ENCODE results near the gene MGARP. TPM values are rescaled to one million over a fixed set of nuclear protein-coding genes. Genes with fewer than 3 reads are reported as not detected.
A peak's percentile ranks its signal among the peaks of the same experiment; 100 is the strongest.
"Not testable (repeated sequence)": the region's sequence is repeated elsewhere in the genome, so short reads cannot be mapped to it uniquely, and the experiment has no call there.

MGARP gene
- polyA plus RNA-seq (ENCODE audit: insufficient read length in 3 of 3): under 1 TPM; 0.35 to 0.57 (median 0.55) TPM

GRCh38 chr4:139279760-139280620, at the start of gene MGARP:
Gene MGARP (minus strand): TSS chr4:139280225. CDS start chr4:139280158, 67 bp downstream.
- DNase-seq (ENCODE audit: low read depth in 3 of 3, low spot score in 2 of 3): no peak

- no peak for DNase-seq (ENCODE audit: low read depth in 3 of 3, low spot score in 2 of 3)
Observed at GRCh38 chr4:139329665-139330200, 49.7 kb upstream of the MGARP start.

GRCh38 chr4:139324620-139325019, 44.6 kb upstream of the MGARP start:
- no peak for DNase-seq (ENCODE audit: low read depth in 3 of 3, low spot score in 2 of 3)

DNA sequence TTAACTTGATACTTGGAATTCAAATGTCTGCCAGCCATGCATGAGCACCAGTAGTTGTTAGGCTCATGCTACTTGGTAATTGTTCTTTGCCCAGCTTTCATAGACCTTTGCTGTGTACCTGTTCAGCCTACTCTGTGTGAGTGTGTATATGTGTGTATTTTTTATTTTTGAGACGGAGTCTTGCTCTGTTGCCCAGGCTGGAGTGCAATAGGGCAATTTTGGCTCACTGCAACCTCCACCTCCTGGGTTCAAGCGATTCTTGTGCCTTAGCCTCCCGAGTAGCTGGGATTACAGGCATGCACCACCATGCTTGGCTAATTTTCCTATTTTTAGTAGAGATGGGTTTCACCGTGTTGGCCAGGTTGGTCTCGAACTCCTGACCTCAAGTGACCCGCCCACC, 42.5 kb upstream of the MGARP start:
- not testable (repeated sequence) for DNase-seq (ENCODE audit: low read depth in 3 of 3, low spot score in 2 of 3)

DNA sequence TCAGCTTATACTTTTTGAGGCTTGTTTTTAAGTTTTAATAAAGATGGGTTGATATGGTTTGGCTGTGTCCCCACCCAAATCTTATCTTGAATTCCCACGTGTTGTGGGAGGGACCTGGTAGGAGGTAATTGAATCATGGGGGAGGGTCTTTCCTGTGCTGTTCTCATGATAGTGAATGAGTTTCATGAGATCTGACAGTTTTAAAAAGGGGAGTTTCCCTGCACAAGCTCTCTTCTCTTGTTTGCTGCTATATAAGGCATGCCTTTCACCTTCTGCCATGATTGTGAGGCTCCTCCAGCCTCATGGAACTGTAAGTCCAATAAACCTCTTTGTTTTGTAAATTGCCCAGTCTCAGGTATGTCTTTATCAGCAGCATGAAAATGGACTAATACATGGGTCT, 42.0 kb upstream of the MGARP start:
- not testable (repeated sequence) for DNase-seq (ENCODE audit: low read depth in 3 of 3, low spot score in 2 of 3)

- DNase-seq (ENCODE audit: low read depth in 3 of 3, low spot score in 2 of 3): no peak
Observed at GRCh38 chr4:139319571-139319970, 39.5 kb upstream of the MGARP start.

GRCh38 chr4:139317635-139318034, 37.6 kb upstream of the MGARP start:
- DNase-seq (ENCODE audit: low read depth in 3 of 3, low spot score in 2 of 3): no peak

GRCh38 chr4:139316733-139317132, 36.7 kb upstream of the MGARP start:
- DNase-seq (ENCODE audit: low read depth in 3 of 3, low spot score in 2 of 3): no peak

- no peak for DNase-seq (ENCODE audit: low read depth in 3 of 3, low spot score in 2 of 3)
Observed at GRCh38 chr4:139315221-139315675, 35.2 kb upstream of the MGARP start.

GRCh38 chr4:139314047-139314800, 34.2 kb upstream of the MGARP start:
- no peak for DNase-seq (ENCODE audit: low read depth in 3 of 3, low spot score in 2 of 3)

GRCh38 chr4:139313414-139313813, 33.4 kb upstream of the MGARP start:
- DNase-seq (ENCODE audit: low read depth in 3 of 3, low spot score in 2 of 3): not testable (repeated sequence)

- DNase-seq (ENCODE audit: low read depth in 3 of 3, low spot score in 2 of 3): no peak
Observed at GRCh38 chr4:139312552-139313332, 32.7 kb upstream of the MGARP start.

- DNase-seq (ENCODE audit: low read depth in 3 of 3, low spot score in 2 of 3): no peak
Observed at GRCh38 chr4:139311909-139312308, 31.9 kb upstream of the MGARP start.

GRCh38 chr4:139304920-139305319, 24.9 kb upstream of the MGARP start:
- DNase-seq (ENCODE audit: low read depth in 3 of 3, low spot score in 2 of 3): no peak

DNA sequence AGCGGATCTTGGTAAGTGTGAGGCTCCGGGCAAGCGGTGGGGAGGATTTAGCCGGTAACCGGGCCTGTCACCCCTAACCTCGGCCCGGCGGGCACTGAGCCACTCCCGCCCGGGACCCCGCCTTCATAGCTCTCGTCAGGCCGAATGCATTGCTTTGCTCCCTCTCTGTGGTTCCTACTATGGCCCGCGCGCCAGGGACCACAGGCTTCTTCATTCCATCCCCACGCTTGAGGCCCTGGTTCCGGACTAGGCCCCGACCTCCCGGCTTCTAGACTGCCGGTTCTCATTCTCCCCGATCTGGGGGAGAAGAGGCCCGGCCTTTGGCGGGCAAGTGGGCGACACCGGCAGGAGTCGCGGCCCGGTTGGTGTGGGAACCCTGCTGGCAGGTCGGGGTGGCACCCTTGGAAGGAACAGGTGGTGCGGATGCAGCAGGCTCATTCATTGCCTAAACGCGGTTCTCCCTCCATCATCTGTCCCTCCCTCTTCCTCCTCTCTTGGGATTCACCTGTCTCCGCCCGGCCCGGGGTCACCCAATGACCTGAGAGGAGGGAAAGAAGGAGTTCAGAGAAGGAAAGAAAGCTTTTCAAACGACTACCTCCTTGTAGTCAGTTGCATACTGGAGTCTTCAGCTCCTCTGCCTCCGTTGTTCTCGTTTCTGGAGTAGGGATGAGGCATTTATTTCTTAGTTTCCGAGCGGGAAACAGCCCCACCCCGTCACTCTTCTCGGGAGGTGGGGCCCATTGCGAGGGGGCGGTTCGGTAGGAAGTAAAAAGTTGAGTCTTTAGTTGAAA, 22.0 kb upstream of the MGARP start, which contains the start of gene NDUFC1:
Gene NDUFC1, minus strand, starts transcription at position 657 of the 791 bp plus-strand sequence. CDS start 6,679 bp downstream, outside the sequence.
- DNase-seq (ENCODE audit: low read depth in 3 of 3, low spot score in 2 of 3): peak in 2 of 3 donors; percentile 18 to 38

- DNase-seq (ENCODE audit: low read depth in 3 of 3, low spot score in 2 of 3): peak; percentile 93 to 97 (median 95)
Observed at GRCh38 chr4:139301113-139301820, 21.2 kb upstream of the MGARP start, which contains the start of gene NAA15. Gene NAA15 (plus strand): TSS chr4:139301505. CDS start chr4:139301778, 273 bp downstream.

DNA sequence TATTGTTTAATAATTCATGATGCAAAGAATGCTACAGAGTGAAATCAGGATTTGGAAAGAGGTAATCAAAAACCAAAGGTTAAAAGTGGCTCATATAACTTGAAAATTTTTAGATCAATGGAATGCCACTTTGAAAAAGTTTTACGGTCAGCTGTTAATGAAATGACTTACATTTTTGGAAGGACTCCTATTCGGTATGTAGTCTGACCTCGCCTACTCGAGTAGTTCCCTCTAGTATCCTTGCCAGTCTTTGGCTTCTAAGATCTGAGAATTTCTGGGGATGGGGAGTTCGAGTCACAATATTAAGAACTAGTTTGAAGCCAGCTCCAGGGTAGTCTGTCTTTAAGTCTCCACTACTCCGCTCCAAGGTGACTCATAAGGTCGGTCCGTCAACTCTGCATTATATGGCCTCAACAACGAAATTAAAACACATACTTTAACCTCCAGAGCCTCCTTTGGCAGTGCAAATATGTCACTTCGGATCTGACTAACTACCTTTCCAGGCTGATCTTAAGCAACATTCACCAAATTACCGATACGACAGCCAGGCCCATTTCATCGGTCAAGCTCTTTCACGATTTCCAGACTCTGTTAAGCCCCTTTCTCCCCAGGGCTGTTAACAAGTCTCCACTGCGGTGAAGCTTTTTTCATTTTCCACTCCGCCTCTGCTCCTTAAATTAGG, 20.5 kb upstream of the MGARP start:
- no peak for DNase-seq (ENCODE audit: low read depth in 3 of 3, low spot score in 2 of 3)

GRCh38 chr4:139299536-139299935, 19.5 kb upstream of the MGARP start:
- no peak for DNase-seq (ENCODE audit: low read depth in 3 of 3, low spot score in 2 of 3)

All from right renal cortex interstitium (tissue), 3 donors.